T-cell (primary cell): ENCODE measurements around the gene SPTSSA. TPM values are rescaled to one million over a fixed set of nuclear protein-coding genes. Genes with fewer than 3 reads are reported as not detected.

Experiments
- ATAC-seq, 4 experiments: fragments of 200-7000 bp in 3 of 4; fragments of 150-1000 bp in 1 of 4; cut with Tn5 transposase; replicated peaks in 1 of 4; 1 replicate in 3 of 4; 2 replicates in 1 of 4; pipeline ENCODE4 v1.10.0; 2021; ENCODE audit warnings: moderate library complexity in 3 of 4, mild to moderate bottlenecking in 2 of 4, moderate number of reproducible peaks in 1 of 4
- CTCF ChIA-PET, 2 donors: fragments of 300-600 bp; sonication (Branson Sonifier 250); formaldehyde crosslinking; loops; one replicate each; lab custom pipeline; 2022; ENCODE audit warnings: antibody characterized with exemption in 2 of 2; lab: Charles Lee
- POLR2A ChIA-PET, 2 donors: fragments of 300-600 bp; sonication (Branson Sonifier 250); formaldehyde crosslinking; loops; one replicate each; lab custom pipeline; 2022; ENCODE audit warnings: antibody characterized with exemption in 2 of 2; lab: Charles Lee
- DNase-seq, 35 experiments: peaks; one replicate each; pipeline versions ENCODE4 v3.0.0 to v3.0.0-alpha.2; 2013 to 2023
- H3K27ac ChIP-seq: one replicate; pipeline ENCODE4 v1.5.1; 2013; ENCODE audit warnings: low read length
- H3K27me3 ChIP-seq, 2 experiments: replicated peaks in 1 of 2; 1 replicate in 1 of 2; 2 replicates in 1 of 2; pipeline versions ENCODE4 v1.6.1 to v1.7.0; 2013; ENCODE audit warnings: low read length in 1 of 2, mixed read lengths in 1 of 2; ENCODE audit not compliant: control insufficient read depth in 2 of 2, insufficient read depth in 2 of 2; ENCODE audit errors: extremely low read depth in 1 of 2
- H3K36me3 ChIP-seq, 2 donors: 1 replicate in 1 of 2; 2 replicates in 1 of 2; pipeline versions ENCODE4 v1.6.1 to v1.7.0; 2013; ENCODE audit warnings: low read length in 1 of 2; ENCODE audit not compliant: control insufficient read depth in 2 of 2, insufficient read depth in 1 of 2; ENCODE audit errors: extremely low read depth in 1 of 2
- H3K4me1 ChIP-seq, 2 experiments: 1 replicate in 1 of 2; 2 replicates in 1 of 2; pipeline versions ENCODE4 v1.6.1 to v1.7.0; 2013; ENCODE audit warnings: low read length in 2 of 2, mixed read lengths in 1 of 2; ENCODE audit not compliant: insufficient read depth in 2 of 2, control insufficient read depth in 1 of 2; ENCODE audit errors: extremely low read depth in 1 of 2
- H3K4me3 ChIP-seq, 2 donors: 1 replicate in 1 of 2; 2 replicates in 1 of 2; pipeline versions ENCODE4 v1.5.1 to v1.7.0; 2013; ENCODE audit warnings: mild to moderate bottlenecking in 2 of 2, low read length in 1 of 2, moderate library complexity in 1 of 2; ENCODE audit not compliant: control insufficient read depth in 1 of 2; ENCODE audit errors: extremely low read depth in 1 of 2
- H3K9me3 ChIP-seq: 2 replicates; pipeline ENCODE4 v1.7.0; 2013
- H3K27ac Mint-ChIP-seq, 2 donors: one replicate each; pipeline ENCODE4 v1.8.0; 2020 to 2021; ENCODE audit warnings: mild to moderate bottlenecking in 2 of 2, mixed read lengths in 2 of 2
- H3K27me3 Mint-ChIP-seq, 2 donors: one replicate each; pipeline ENCODE4 v1.8.0; 2021 to 2022; ENCODE audit warnings: mixed read lengths in 2 of 2
- H3K36me3 Mint-ChIP-seq: one replicate; pipeline ENCODE4 v1.8.0; 2021; ENCODE audit warnings: mixed read lengths
- H3K4me1 Mint-ChIP-seq, 3 donors: one replicate each; pipeline ENCODE4 v1.8.0; 2020 to 2022; ENCODE audit warnings: mixed read lengths in 3 of 3, mild to moderate bottlenecking in 1 of 3
- H3K4me3 Mint-ChIP-seq, 3 donors: one replicate each; pipeline ENCODE4 v1.8.0; 2020 to 2022; ENCODE audit warnings: mild to moderate bottlenecking in 3 of 3, mixed read lengths in 3 of 3, moderate library complexity in 3 of 3
- H3K9me3 Mint-ChIP-seq, 3 donors: one replicate each; pipeline ENCODE4 v1.8.0; 2020 to 2022; ENCODE audit warnings: mixed read lengths in 3 of 3
- WGBS: methylation state at CpG from one replicate; pipeline ENCODE4 v1.1.5; 2013; ENCODE audit warnings: missing lambda C conversion rate; ENCODE audit not compliant: insufficient coverage; 5-methylcytosine and 5-hydroxymethylcytosine counted together
- total RNA-seq, 35 experiments: library from RNA in 6 of 35; stranded (reverse) in 6 of 35; fragments of 120-200 nt in 1 of 35; gene quantifications; one replicate each; pipeline versions ENCODE4 v1.2.1 to v1.2.4 and lab custom pipeline; 2013 to 2026

The SPTSSA gene
- total RNA-seq, 5 donors from 2014 or later (not counting 1 experiment from before 2014, with no cell fraction given) = 2.0 to 3.8 (median 2.9) TPM

DNA sequence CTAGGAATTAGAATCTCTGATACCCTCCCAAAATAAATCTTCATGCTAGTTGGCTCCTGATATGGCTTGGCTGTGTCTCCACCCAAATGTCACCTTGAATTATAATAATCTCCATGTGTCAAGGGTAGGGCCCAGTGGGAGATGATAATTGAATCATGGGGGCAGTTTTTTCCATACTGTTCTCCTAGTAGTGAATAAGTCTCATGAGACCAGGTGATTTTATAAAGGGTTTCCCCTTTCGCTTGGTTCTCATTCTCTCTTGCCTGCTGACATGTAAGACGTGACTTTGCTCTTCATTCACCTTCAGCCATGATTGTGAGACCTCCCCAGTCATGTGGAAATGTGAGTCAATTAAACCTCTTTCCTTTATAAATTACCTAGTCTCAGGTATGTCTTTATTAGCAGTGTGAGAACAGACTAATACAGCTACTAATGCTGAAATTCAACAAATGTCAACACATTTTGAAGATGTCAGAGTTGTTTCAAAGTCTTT lies 12.2 kb upstream of the SPTSSA start:
- H3K9me3 ChIP-seq = no peaks in the 10 kb centered on the region
- Mint-ChIP-seq H3K27me3 (no peaks in the 10 kb centered on the region), H3K36me3 (no peaks in the 10 kb centered on the region), H3K4me1 (no peaks in the 10 kb centered on the region), H3K27ac (no peak overlapping the region), H3K9me3 (no peaks in the 10 kb centered on the region), H3K4me3 (no peak overlapping the region)
- CTCF ChIA-PET = no interaction called here
- no peaks in the 10 kb centered on the region for H3K27me3 ChIP-seq
- H3K4me3 ChIP-seq = no peak overlapping the region
- H3K36me3 ChIP-seq = no peaks in the 10 kb centered on the region
- H3K27ac ChIP-seq = no peak overlapping the region
- H3K4me1 ChIP-seq = no peaks in the 10 kb centered on the region
- no peak for DNase-seq
- no peak for ATAC-seq
- POLR2A ChIA-PET = no interaction called here
- no CpG with 5 or more reads among the region's 2 CpGs for WGBS

DNA sequence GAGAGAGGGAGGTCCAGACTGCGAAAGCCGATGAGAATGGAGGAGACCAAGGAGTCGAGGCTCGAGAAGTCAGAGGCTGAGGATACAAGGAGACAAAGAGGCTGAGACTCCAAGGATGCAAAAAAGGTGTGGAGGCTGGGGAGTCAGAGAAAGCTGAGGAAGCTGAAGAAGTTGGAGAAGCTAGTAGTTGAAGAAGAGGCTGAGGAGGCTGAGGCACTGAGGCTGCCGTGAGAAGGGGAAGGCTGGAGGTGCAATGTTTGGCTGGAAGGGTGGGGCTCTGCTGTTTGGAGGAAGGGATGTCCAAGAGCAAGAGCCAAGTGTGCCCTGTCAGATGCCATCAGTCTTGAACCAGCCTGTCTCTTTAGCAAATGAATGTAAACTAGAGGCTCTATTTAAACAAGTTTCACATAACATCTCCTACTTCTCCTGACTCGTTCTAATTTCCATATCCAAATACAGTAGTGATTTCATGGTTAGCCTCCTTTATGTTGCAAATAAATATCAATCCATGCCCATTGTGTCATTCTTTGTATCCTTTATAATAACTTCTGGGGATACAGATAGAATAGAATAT lies 10.8 kb upstream of the SPTSSA start:
- H3K27me3 ChIP-seq = no peaks in the 10 kb centered on the region
- H3K4me3 Mint-ChIP-seq = no peak overlapping the region
- H3K36me3 Mint-ChIP-seq = no peaks in the 10 kb centered on the region
- DNase-seq = no peak
- H3K4me1 ChIP-seq = no peaks in the 10 kb centered on the region
- 84% methylated on average over 5 of the region's 6 CpGs for WGBS
- no peaks in the 10 kb centered on the region for H3K36me3 ChIP-seq
- peaks cover 0 to 2% (median 0%) of the 10 kb centered on the region in 3 donors for H3K4me1 Mint-ChIP-seq
- no peak overlapping the region for H3K27ac Mint-ChIP-seq
- no peaks in the 10 kb centered on the region for H3K9me3 ChIP-seq
- CTCF ChIA-PET = no interaction called here
- no peaks in the 10 kb centered on the region for H3K9me3 Mint-ChIP-seq
- POLR2A ChIA-PET = no interaction called here
- no peak overlapping the region for H3K27ac ChIP-seq
- no peak overlapping the region for H3K4me3 ChIP-seq
- H3K27me3 Mint-ChIP-seq = no peaks in the 10 kb centered on the region
- ATAC-seq = no peak

DNA sequence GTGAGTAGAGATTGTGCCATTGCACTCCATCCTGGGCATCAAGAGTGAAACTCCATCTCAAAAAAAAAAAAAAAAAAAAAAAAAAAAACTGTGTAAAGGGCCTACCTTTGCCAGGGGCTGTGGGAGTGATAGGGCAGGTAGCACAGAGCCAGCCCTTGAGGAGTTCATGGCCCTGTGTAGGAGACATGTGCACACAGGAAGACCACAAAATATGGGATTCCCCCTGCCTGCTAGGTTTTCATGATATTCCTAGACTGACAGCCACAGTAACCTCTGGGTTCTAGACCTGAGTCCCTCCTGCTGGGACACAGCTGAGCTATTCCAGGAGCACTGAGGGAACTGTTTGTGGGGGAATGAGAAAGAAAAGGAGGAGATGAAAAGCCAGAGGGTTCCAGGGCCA lies 8.3 kb upstream of the SPTSSA start:
- H3K36me3 ChIP-seq = no peaks in the 10 kb centered on the region
- H3K9me3 ChIP-seq = no peaks in the 10 kb centered on the region
- no peak overlapping the region for H3K4me3 ChIP-seq
- H3K27ac Mint-ChIP-seq = no peak overlapping the region
- H3K27me3 ChIP-seq = no peaks in the 10 kb centered on the region
- H3K9me3 Mint-ChIP-seq = no peaks in the 10 kb centered on the region
- ATAC-seq (no peak), DNase-seq (no peak)
- no peaks in the 10 kb centered on the region for H3K27me3 Mint-ChIP-seq
- no peaks in the 10 kb centered on the region for H3K4me1 ChIP-seq
- H3K4me1 Mint-ChIP-seq = peaks cover 0 to 4% (median 0%) of the 10 kb centered on the region in 3 donors
- ChIA-PET POLR2A (interaction anchor here in 1 of 2 donors (0.6 kb wide), 1 partner anchor 454 kb away, joined by 4 read pairs; no protein-coding TSS in a partner anchor), CTCF (no interaction called here)
- no peaks in the 10 kb centered on the region for H3K36me3 Mint-ChIP-seq
- no peak overlapping the region for H3K27ac ChIP-seq
- H3K4me3 Mint-ChIP-seq = no peak overlapping the region

DNA sequence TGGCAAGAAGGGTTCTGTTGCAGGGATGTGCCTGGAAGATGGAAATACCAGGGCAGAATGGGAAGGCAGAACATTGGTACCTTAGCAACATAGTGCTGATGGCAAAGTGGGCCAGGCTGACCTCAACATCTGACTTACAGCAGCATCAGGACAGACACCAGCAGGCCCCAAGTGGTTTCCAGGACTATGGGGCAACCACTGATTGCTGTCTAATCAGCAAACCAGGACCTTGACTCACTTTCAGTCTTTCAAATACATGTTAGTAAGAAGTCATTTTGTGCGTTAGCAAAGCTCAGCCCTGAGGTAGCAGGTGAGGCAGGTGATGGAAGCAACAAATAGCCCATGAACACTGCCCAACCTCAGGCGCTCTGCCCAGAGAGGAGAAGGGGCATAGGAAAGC lies 4.7 kb upstream of the SPTSSA start:
- no peak overlapping the region for H3K27ac Mint-ChIP-seq
- WGBS = 90% methylated on average over 2 of the region's 2 CpGs
- DNase-seq (no peak), ATAC-seq (no peak)
- no peaks in the 10 kb centered on the region for H3K36me3 Mint-ChIP-seq
- H3K9me3 ChIP-seq = no peaks in the 10 kb centered on the region
- no peaks in the 10 kb centered on the region for H3K27me3 Mint-ChIP-seq
- CTCF ChIA-PET = interaction anchor here in 1 of 2 donors (0.5 kb wide), 1 partner anchor 145 kb away, joined by 3 read pairs; no protein-coding TSS in a partner anchor
- no peak overlapping the region for H3K4me3 Mint-ChIP-seq
- peaks cover 2 to 12% (median 5%) of the 10 kb centered on the region in 3 donors for H3K4me1 Mint-ChIP-seq
- H3K27me3 ChIP-seq = no peaks in the 10 kb centered on the region
- H3K9me3 Mint-ChIP-seq = no peaks in the 10 kb centered on the region
- H3K36me3 ChIP-seq = no peaks in the 10 kb centered on the region
- no peak overlapping the region for H3K27ac ChIP-seq
- H3K4me3 ChIP-seq = no peak overlapping the region
- POLR2A ChIA-PET = interaction anchor here in 1 of 2 donors (0.6 kb wide), 1 partner anchor 268 kb away, joined by 4 read pairs; no protein-coding TSS in a partner anchor
- peaks cover 0 to 7% of the 10 kb centered on the region in 2 experiments for H3K4me1 ChIP-seq

DNA sequence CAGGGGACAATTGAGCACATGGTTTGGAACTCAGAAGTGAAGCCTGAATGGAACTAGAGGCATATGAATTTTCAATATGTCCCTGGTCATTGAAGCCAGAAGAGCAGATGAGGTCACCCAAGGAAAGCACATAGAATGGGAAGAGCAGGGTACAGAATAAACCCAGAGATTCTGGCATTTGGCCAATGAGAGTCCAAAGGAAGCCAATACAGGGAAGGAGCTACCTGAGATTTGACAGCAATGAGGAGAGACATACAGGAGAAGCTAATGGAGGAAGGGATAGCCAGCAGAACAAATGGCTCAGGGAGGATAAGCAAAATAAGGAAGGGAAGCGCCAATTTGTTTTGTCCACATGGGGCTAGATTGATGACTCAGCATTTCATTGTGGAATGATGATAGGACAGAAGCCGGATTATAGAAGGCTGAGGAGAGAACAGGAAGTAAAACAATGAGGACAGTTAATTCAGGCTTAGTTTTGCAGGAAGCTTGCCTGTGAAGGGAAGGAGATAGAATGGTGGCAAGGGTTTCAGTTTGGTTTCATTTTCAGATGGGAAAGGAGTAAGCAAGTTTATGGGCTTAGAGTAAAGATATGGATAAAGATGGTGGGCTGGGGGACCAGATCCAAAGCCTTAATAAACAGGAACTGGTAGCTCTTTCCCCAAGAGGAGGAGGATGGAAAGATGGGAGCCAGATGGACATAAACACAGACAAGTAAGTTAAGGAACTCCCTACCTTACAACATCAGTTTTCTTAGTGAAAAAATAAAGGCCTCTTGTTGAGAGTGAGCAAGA lies 3.2 kb upstream of the SPTSSA start:
- Histone ChIP-seq H3K27me3 (no peaks in the 10 kb centered on the region), H3K4me3 (no peak overlapping the region), H3K27ac (no peak overlapping the region), H3K36me3 (no peaks in the 10 kb centered on the region), H3K9me3 (no peaks in the 10 kb centered on the region), H3K4me1 (peaks cover 3 to 11% of the 10 kb centered on the region in 2 experiments)
- ATAC-seq = no peak
- Mint-ChIP-seq H3K27me3 (no peaks in the 10 kb centered on the region), H3K4me1 (peaks cover 15 to 26% (median 18%) of the 10 kb centered on the region in 3 donors), H3K36me3 (no peaks in the 10 kb centered on the region), H3K4me3 (no peak overlapping the region), H3K27ac (no peak overlapping the region), H3K9me3 (no peaks in the 10 kb centered on the region)
- DNase-seq = no peak
- ChIA-PET CTCF (interaction anchor here in 1 of 2 donors (0.5 kb wide), 1 partner anchor 138 kb away, joined by 3 read pairs; no protein-coding TSS in a partner anchor), POLR2A (interaction anchor here (0.5 to 1.0 kb wide), 3 partner anchors 73 to 575 kb away, joined by 3 to 8 read pairs (median 4); no protein-coding TSS in a partner anchor)
- 58% methylated on average over 2 of the region's 2 CpGs for WGBS

DNA sequence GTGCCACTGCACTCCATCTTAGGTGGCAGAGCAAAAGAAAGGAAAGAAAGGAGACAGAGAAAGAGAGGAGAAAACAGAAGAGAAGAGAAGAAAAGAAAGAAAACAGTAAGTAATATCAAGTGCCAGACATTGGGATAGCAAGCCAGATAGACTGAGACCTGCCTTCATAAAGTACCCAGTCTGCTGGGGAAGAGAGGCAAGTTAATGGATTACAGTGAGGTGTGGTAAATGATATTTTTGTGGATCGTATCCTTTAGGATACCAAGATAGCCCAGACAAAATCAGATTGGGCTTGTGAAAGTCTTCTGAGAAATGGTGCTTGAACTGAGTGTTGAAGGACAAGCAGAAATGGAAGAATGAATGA lies 1.5 kb upstream of the SPTSSA start:
- H3K27me3 Mint-ChIP-seq = no peaks in the 10 kb centered on the region
- no peak for DNase-seq
- no peaks in the 10 kb centered on the region for H3K9me3 Mint-ChIP-seq
- Histone ChIP-seq H3K9me3 (no peaks in the 10 kb centered on the region), H3K4me3 (no peak overlapping the region), H3K36me3 (no peaks in the 10 kb centered on the region), H3K4me1 (peaks cover 3 to 11% of the 10 kb centered on the region in 2 experiments), H3K27ac (no peak overlapping the region), H3K27me3 (no peaks in the 10 kb centered on the region)
- no peak for ATAC-seq
- peaks cover 16 to 27% (median 19%) of the 10 kb centered on the region in 3 donors for H3K4me1 Mint-ChIP-seq
- no peaks in the 10 kb centered on the region for H3K36me3 Mint-ChIP-seq
- no peak overlapping the region for H3K27ac Mint-ChIP-seq
- ChIA-PET CTCF (no interaction called here), POLR2A (no interaction called here)
- WGBS = 100% methylated on average over 1 of the region's 1 CpG
- no peak overlapping the region for H3K4me3 Mint-ChIP-seq
